CD4-positive, alpha-beta T cell treated with Interleukin-4 for 4 hours (primary cell): Measurements from ENCODE around the gene TMEM132D.
A peak's percentile ranks its signal among the peaks of the same experiment; 100 is the strongest.
"Not testable (repeated sequence)": the region's sequence is repeated elsewhere in the genome, so short reads cannot be mapped to it uniquely, and the experiment has no call there.

Experiments used
- DNase-seq: peaks from one replicate; pipeline ENCODE4 v3.0.0-alpha.2; 2020

TMEM132D gene

DNA sequence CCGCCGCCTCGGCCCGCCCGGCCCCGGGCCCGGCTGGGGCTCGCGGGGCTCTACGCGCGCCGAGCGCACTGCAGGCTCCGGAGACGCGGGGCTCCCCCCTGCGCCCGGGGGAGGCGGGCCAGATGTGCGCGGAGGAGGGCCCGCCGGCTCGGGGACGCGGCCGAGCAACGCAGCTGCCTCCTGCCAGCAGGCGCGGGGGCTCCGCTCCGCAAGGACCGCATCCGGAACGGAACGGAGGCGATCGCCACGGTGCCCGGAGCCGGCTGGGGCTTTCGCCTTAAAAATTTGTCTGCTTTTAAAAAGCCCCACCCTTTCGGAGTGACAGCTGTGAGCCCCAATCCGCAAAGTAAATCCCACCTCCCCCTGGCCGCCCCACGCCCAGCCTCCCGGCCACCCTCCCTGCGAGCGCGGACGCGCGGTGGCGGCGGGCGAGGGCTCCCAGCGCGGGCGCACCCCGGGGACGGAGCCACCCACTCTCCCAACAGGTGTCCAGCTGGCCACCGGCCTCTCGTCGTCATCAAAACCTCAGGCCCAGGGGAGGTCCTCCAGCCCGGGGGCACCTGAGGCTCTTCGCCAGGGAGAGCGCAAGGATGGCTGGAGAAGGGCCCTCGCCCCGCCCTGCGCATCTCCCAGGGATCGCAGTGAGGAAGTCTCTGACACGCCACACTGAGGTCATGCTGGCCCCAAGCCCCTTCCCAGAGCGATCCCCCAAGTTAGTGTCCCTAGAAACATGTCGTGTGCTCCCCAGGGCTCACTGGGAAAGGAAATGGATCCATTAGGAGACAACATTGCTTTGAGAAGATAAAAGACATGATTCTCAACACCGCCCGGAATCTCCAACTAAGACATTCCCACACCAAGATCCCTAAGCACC, at the start of gene TMEM132D:
Gene TMEM132D (minus strand): TSS at position 70 of the 874 bp plus-strand sequence.
- DNase-seq: no peak

DNA sequence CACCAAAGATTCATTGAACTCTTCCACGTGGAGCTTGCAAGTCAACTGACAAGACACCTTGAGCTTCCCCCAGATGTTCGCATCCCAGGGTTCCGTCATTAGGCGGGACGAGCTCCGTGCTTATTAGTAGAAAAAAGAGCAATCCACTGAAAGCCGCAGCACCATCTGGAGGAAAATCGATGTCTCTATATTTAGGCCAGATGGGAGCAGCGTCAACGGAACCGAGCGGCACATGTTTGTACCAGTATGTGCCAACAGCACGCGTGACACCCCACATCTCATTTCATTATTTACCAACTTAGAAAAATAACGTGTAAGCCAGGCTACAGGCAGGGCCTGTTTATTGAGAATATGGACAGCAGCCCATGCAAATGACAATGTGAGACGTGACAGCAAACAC, 45.8 kb upstream of the TMEM132D start:
- no peak for DNase-seq

DNA sequence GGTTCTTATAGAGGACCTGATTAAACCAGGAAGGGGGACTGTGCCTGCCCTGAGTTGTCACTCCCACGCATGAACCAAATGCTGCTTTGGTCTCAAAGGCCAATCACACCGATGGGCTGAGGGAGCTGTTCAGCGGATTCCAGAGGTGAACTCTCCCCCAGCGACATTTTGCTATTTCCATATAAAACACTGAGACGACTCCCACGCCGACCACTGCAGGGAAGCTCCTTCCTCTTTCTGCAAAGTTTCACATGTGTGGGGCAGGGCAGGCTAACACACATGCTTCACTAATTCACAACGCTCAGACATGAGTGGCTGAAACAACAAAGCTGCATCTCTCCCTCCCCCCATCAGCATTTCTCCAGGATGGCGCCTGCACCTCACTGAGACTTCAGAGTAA, 37.8 kb upstream of the TMEM132D start:
- DNase-seq: no peak

DNA sequence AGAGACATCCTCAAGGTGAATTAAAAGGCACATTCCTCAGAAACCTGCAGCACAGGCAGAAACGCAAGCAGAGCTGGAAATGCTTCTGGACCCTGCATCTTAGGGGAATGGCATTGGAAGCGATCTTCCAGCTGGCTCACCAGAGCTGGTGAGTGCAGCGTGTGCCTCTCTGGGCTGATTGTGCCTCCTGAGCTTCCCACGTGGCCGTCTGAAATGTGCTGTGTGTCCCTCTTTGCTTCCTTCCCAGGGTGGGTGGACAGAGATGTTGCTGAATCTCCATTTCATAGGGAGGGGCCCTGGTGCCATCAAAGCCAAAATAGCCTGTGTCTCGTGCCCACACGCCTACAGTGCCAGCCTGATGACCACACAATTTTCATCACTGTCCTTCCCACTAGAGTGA, 34.3 kb upstream of the TMEM132D start:
- DNase-seq: no peak

DNA sequence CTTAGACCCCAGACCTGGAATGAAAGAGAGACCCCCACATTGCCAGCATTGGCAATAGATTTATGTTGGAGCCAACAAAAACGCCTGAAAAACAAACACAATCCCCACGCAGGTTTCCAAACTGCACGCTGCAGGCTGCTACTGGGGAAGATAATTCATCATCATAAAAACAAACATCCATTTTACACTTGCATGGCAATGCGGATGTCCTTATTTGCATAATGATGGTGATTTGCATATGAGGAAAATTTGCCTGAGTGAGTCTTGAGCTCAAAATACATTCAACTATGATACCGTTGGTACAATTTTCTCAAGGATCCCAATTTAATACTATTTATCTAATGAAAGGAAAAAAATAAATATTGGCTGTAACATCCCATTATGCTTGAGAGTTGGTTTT, 33.6 kb upstream of the TMEM132D start:
- DNase-seq: no peak

DNA sequence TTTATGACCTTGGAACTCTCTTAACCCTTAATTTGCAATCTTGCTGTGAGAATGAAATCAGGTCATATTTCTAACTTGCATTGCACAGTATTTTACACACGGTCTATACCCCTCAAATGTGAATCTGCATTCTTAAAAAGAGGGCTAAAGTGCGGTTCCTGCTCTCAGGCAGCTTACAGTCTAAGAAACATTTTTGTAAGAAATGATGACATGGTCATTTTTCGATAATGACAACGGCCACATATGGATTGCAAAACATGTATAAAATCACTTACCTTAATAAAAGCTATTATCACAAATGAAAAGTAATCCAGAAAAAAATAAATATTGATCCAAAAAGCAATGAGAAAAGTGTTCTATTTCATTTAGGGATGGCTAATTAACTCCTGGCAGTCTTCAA, 24.8 kb upstream of the TMEM132D start:
- no peak for DNase-seq

DNA sequence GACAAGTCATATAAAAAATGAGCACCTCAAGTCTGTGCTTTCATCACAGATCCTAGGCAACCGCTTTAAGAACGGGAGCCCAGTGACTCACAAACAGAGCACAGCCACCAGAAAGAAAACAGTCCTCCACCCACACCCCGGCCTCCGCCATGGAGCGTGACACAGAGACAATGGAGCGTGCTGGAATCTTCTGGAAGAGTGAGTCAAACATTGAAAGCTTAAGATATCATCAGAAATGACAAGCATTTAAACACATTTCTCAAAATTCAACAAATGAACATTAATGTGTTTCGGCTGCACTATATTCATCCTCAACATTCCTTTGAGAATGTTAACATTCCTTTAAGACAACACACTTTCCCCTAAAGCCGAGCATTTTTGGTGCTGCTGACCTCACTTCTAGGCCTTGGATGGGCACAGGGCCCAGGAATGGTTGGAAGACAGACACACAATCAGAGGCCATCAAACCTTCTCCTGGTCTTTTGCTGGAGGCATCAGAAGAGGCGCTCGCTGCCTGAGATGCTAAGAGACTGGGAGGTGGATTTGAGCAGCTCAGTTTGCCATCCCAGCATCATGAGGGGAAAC, 23.6 kb upstream of the TMEM132D start:
- DNase-seq: no peak

DNA sequence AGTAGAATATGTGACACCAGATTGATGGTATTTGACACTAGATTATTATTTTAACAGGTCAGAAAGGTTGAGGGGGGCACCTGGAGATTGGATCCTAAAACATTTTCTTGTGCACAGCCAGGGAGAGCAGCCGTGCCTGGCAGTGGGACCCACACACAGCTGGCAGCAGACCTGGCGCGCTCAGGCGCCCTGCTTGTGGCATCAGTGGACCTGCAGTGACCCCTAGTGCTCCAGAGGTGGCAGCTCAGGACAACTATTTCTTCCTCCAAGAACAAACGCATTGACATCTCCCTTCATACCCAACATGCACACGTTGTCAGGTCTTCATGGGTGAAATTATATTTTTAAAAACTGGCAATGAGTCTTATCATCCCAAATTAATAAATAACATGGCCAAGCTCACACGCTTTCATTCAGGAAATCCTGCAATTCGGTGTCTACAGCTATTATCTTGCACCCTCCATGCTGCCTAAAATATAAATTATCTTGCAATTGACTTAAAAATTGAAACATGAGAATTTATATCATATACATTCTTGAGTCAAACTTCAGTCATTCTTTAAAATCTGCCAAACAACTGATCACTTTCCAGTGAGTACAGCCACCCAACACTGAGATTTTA, 7.7 kb upstream of the TMEM132D start:
- DNase-seq: peak; percentile 3

DNA sequence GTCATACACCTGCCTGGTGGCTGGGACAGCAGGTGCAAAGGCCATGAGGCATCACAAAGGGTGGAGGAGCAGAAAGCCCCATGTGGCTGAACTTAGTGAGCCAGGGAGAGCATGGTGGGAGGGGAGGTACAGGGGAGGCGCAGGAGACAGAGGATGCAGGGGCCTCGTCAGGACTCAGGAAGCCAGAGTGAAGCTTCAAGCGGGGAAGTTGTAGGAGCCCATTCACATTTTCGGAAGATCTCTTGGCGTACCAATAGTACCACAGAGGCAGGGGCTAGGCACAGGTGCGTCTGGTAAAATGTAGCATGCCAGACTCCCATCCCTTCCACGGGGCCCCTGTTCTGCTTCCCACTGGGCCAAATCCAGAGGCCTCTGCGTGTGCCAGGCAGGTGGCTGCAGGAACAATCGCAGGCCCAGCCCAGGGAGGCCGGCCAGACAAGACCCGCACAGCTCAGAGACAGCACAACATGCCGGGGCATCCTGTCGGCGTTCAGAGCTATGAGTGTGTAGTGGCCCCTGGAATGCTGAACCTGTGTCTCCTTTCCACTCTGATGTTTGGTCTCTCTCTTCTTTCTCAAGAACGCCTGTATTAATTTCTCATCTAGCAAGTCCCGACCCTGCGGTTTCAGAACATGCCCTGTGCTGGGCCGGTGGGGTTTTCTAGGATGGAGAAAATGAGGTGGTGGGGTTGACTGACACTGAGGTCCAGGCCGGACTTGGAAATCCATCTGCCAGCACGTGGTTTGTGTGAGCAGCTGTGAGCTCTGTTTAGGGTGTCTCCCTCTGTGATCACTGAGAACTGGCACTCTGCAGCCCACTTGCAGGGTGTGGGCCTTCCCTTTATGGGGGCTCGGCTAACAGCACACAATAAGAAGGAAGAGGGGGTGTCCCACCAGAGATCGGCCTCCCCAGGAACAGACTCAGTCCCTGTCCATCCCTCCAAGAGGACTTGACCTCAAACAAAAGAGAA, 5.5 kb upstream of the TMEM132D start:
- DNase-seq: no peak

DNA sequence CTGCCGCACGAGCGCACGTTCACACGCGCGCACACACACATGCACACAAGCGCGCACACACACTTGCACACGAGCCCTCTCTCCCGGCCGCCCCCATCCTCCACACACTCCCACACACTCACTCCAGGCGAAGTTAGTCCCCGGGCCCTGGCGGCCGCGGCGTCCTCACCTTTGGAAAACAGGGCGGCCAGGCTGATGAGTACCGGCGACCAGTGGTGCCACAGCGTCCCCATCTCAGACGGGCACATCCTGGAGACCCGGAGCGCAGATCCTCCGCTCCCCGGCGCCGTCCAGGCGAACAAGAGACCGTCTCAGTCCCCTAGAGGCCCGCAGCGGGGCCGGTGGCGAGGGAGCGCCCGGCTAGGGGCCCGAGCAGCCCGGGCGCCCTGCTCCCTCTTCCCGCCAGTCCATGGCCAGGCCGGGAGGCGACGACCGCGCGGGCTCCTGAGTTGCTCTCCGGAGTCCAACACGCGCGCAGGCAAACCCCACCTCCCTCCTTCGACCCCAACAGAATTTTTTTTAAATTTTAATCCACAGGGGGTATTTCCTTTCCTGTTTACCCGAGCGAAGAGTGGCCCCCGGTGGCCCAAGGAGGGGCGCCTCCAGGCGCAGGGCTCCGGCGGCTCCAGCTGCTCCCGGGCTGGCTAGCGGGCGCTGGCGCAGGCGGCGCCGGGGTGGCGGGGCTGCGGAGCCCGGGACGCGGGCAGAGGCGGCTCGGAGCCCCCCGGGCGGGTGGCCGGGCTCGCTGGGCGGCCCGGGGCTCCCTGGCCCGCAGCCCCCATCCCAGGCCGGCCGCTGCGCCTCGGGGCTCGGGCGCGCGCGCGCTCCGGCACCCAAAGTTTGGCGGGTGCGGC, 506 bp downstream of the TMEM132D start:
- no peak for DNase-seq

DNA sequence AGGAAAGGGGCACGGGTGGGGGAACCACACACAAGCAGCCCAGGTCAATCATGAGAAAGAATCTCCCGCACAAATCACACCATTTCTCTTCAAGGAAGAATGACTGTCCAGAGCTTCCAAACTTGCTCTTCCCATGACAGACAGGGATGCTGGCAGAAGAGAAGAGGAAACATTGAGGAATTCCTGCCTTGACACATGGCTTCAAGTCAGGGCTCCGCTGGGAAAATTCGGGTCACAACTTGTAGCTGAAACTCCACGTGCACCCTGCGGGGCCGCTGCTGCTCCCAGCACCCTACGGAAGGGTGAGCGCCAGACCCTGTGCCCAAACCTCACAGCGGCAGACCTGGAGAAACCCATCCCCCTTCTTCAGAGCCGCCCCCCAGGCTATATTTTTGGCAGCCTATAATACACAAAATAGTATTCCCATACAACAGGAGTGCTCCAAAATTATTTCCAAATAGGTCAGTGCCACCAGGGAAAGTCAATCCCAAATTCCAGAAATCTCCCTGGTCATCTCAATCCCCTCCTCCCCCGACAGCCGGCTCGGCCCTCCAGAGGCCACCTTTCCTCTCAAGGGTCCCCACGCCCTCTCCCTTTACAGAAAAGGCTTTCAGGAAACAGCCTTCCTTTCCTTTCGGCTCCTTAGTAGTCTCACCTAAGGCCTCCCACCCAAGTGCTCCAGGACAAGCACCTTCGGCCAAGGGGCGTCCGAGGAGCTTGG, 1.3 kb downstream of the TMEM132D start:
- no peak for DNase-seq

DNA sequence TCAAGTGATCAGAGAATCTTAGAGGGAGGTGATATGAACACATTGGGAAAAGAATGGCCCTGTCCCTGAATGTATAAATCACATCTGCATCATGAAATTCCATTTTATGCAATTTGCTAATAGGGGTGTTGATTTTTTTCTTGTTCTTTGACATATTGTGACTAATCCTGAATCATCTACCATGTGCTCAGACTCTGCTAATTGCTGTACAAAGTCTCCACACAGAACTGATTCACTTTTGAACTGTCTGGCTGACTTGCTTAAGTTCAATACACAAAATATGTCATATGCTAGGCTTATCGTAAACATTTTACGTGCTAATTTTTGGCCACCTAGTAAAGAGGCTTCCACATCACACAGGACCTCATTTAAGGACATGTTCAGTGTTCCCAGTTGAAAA, 2.6 kb downstream of the TMEM132D start:
- DNase-seq: no peak

DNA sequence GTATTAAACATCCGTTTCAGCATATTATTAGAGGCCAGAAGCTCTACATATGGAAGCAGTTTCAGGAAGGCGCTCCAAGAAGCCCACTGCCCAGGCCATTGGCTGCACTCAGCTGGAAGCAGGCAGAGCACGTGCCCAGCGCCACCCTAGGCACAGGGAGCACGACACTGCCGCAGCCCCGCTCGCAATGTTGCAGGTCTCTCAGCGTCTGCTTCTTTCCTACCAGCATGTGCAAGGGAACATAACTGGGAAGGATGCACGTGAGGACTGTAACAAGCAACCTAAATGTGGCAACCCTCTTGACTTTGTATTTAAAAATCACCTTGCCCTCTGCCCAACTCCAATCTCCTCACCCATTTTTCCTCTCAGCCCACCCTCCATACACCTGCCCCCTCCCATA, 3.5 kb downstream of the TMEM132D start:
- no peak for DNase-seq

DNA sequence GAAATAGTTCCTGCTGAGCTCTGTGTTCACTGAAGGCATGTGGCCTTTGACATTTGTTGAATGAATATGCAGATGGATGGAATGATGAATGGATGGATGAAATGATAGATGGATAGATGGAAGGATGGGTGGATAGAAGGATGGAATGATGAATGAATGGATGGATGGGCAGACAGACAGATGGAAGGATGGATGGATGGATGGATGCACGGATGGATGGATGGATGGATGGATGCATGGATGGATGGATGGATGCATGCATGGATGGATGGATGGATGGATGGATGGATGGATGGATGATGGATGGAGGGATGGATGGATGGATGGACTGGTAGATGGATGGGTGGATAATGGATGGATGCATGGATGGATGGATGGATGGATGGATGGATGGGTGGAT, 4.8 kb downstream of the TMEM132D start:
- not testable (repeated sequence) for DNase-seq

DNA sequence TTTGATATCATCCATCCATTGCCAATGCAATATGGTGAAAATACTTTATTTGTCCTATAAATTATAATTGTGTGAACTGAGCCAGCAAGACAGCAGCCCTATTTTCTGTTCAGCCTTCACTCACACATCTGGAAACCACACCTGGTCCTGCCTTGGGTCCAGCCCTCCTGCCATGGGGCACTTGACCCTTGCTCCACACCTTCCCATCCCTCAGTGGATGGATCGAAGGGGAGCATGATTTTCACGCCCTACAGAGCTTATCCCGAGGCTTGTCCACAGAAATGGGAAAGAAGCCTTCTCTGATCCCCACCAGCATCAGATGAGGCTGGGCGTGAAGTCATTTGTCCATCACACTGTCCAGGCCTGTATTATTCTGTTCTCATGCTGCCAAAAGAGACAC, 10.1 kb downstream of the TMEM132D start:
- no peak for DNase-seq

DNA sequence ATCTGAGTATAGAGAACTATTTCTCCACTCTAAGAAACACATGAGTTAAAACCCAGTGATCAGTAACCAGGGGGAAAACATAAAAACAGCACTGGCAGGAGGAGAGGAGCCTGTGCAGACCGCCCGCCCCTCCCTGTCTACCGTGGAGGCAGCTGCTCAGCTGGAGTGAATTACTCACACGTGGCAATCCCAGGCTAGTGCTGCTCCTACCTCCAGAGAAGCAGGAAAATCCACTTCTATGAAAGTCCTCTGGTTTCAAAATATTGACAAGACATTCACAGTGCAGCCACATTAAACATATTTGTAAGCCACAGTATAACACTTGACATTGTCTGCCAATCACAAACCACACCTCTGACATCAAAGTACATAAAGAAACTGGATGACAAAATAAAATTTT, 16.7 kb downstream of the TMEM132D start:
- no peak for DNase-seq

DNA sequence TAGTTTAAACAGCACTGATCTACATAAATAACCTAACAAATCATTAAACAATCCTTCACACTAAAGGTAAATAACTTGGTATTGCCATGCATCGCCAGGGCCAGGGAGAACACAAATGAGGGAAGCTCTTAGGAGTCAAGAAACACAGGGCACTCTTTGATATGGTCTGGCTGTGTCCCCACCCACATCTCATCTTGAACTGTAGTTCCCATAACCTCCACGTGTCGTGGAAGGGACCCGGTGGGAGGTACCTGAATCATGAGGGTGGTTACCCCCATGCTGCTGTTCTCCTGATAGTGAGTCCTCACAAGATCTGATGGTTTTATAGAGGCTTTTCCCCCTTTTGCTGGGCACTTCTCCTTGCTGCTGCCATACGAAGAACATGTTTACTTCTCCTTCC, 17.3 kb downstream of the TMEM132D start:
- no peak for DNase-seq

DNA sequence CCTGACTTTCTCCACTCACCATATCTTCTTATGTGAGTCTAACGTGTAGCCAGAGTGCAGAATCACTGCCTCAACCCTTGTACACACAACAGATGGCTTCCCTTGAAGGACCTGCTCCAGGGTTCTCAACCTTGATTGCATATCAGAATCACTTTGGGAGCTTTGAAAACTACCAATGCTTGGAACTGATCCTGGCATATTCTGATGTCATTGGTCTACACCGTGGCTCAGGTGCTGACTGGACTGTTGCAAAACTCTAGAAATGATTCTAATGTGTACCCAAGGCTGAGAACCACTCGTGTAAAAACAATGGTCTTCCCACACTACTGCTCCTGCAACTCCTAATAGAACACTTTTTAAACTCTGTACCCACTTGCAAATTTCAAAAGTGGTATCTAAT, 18.5 kb downstream of the TMEM132D start:
- no peak for DNase-seq

DNA sequence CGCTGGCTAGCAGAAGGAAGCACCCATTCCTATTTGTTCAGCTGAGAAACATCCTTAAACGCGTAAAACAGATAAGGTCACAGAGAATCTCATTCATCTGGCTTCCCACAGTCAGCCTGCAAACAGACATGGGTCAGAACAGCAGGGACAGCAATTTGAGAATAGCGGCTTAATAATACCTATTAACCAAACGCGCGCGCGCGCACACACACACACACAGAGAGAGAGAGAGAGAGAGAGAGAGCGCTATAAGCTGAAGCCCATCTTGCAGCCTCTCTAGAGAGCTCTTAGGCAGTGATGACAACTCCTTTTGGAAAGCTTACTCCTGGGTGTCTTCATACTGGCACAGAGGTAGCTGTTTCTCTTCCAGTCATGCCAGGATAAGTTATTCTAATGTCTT, 26.4 kb downstream of the TMEM132D start:
- no peak for DNase-seq

DNA sequence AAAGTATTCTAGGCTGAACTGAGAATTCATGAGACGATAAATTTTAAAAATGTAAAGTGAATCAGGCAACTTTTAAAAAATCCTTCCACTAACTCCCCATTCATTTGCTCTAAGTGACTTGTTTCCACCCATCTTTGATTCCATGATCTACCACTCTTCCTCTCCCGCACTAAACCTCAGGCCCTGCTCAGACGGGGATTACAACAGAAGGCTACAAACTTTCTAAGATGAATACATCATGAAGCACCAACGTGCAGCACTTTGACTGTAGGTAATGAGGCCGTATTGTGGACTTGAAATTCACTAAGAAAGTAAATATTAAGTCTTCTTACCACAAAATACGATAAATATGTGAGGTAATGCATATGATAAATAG, 30.0 kb downstream of the TMEM132D start:
- DNase-seq: no peak

DNA sequence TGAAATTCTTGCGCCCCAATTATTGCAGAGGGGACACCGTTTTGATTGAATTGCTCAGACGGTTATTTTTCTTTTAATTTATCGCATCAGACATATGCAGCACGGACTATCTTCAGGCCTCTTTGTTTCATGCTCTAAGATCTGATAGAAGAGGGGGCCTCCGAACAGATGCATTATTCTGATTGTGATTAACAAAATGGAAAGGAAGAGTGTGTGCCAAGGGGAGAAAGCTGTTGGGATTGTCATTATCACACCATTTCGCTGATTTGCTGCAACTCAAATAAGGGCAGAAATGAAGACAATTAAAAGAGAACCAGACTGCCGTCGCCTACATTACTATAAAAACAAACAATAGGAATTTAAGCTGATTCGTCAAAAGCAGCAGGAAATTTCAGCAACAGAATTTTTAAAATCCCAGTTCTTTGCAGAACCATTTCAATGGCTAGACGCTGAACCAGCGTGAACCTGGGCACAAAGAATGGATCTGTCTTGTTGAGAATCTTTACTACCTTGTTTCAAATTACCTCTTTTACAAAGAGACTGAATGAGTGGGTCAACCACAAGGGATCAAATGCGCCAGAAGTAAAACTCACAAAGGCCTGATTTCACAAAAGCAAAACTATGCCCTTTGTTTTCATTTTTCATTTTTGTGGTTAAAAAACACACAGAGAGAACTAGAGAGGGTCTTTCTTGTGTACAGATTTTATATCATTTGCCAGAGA, 30.6 kb downstream of the TMEM132D start:
- no peak for DNase-seq
